Pancreas (tissue), 10 donors: Measurements from ENCODE around the gene SLC39A11. TPM values are rescaled to one million over a fixed set of nuclear protein-coding genes. Genes with fewer than 3 reads are reported as not detected.

ENCODE experiments used
- ATAC-seq, 4 donors: fragments of 200-7000 bp; cut with Tn5 transposase; one replicate each; pipeline versions ENCODE4 v1.8.0 to v1.9.1; 2020; ENCODE audit warnings: mild to moderate bottlenecking in 4 of 4, moderate library complexity in 4 of 4
- DNase-seq, 6 donors: peaks; one replicate each; pipeline ENCODE4 v3.0.0-alpha.2; 2020
- FAIRE-seq: peaks from 2 replicates; lab custom pipeline; 2012; peaks lifted over from hg19 to GRCh38; lab: Jason Lieb, UNC
- H3K27ac ChIP-seq, 4 donors: fragments of 200-600 bp; sonication (generic); 1 replicate in 3 of 4; 2 replicates in 1 of 4; pipeline versions ENCODE4 v1.5.0 to v1.8.0; 2020
- H3K27me3 ChIP-seq, 4 donors: fragments of 200-600 bp; one replicate each; pipeline ENCODE4 v1.8.0; 2021
- H3K36me3 ChIP-seq, 3 donors: fragments of 200-600 bp; sonication (generic) in 1 of 3; one replicate each; pipeline versions ENCODE4 v1.5.0 to v1.8.0; 2020 to 2021
- H3K4me1 ChIP-seq, 3 donors: fragments of 200-600 bp; one replicate each; pipeline ENCODE4 v1.8.0; 2021
- H3K4me3 ChIP-seq, 4 donors: fragments of 200-600 bp; sonication (generic) in 2 of 4; one replicate each; pipeline versions ENCODE4 v1.5.0 to v1.8.0; 2020 to 2021
- H3K9me3 ChIP-seq, 4 donors: fragments of 200-600 bp; one replicate each; pipeline ENCODE4 v1.8.0; 2021
- CTCF ChIP-seq, 4 donors: fragments of 200-600 bp; sonication (generic) in 3 of 4; IDR thresholded peaks; one replicate each; pipeline versions ENCODE4 v1.5.0 to v1.8.0; 2021; ENCODE audit warnings: antibody characterized with exemption in 4 of 4
- WGBS, 2 donors: extraction: QIAGEN DNeasy Blood & Tissue Kit; methylation state at CpG; one replicate each; pipeline ENCODE4 v1.1.7; 2013; 5-methylcytosine and 5-hydroxymethylcytosine counted together
- intact Hi-C, 3 donors: fragments of 100-400 bp; cut with DNase I; formaldehyde crosslinking; loops; one replicate each; pipeline versions ENCODE4 v1.11.1 to v1.14.2; 2022
- polyA plus RNA-seq, 2 donors: library from polyadenylated mRNA; stranded (reverse); fragments of 200-250 nt; gene quantifications; one replicate each; pipeline ENCODE4 v1.2.3, GENCODE V29; 2013
- total RNA-seq, 6 donors: library from RNA; stranded (reverse); fragmentation: NEBNext Ultra II Directional in 4 of 6; extraction: Animal tissue kit (Norgen Biotek cat#: 25700) in 4 of 6; gene quantifications; one replicate each; pipeline versions ENCODE4 v1.2.1 to v1.2.4, GENCODE V29; 2021 to 2023
- donor health status: healthy with polysubstance abuse.
- donor health status: DM: no; HTN: no; CAD: no; lungs with moderate emphysema.
- donor health status: DM: no; HTN: no; CAD: no.
- donor health status: control.
- donor health status: control.
- donor health status: Bipolar disorder and iron deficiency.
- donor health status: DM: yes; HTN: yes; CAD: no.
- donor health status: DM: no; HTN: no; CAD: no.
- donor health status: DM: no; HTN: no; CAD: no.
- donor health status: DM: yes; HTN: yes; CAD: no.

The SLC39A11 gene
- total and polyA plus RNA-seq, 8 donors, result 7.9 to 32.9 (median 19.9) TPM

DNA sequence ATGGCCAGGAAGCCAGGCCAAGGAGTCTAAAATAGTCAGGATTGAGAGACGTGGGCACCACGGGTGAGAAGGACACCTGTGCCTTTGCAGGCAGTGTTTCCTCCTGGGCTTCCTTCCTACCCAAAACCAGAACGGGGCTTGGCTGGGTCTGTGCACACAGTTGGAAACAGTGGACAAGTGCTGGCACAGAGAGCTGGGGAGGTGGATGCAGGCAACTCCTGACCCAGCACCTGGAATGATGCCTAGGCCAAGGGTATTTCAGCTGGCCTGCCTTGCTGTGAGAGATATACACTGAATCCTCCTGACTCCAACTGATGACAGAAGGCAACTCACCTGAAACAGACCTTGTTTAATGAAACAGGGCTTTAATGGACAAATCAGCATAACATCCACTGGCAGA is 186.2 kb downstream of the SLC39A11 start:
- H3K27ac ChIP-seq, result no peak overlapping the region
- H3K36me3 ChIP-seq, result no peaks in the 10 kb centered on the region
- DNase-seq (no peak), ATAC-seq (no peak), FAIRE-seq (no peak)
- TF ChIP-seq CTCF (IDR thresholded peaks at IDR 0.05), result no peak
- no peak overlapping the region for H3K4me3 ChIP-seq
- H3K4me1 ChIP-seq, result no peaks in the 10 kb centered on the region
- intact Hi-C loops, result no loop called here
- WGBS, 2 donors, result 66 to 85% methylated on average over 3 of the region's 3 CpGs
- no peaks in the 10 kb centered on the region for H3K9me3 ChIP-seq
- no peaks in the 10 kb centered on the region for H3K27me3 ChIP-seq

DNA sequence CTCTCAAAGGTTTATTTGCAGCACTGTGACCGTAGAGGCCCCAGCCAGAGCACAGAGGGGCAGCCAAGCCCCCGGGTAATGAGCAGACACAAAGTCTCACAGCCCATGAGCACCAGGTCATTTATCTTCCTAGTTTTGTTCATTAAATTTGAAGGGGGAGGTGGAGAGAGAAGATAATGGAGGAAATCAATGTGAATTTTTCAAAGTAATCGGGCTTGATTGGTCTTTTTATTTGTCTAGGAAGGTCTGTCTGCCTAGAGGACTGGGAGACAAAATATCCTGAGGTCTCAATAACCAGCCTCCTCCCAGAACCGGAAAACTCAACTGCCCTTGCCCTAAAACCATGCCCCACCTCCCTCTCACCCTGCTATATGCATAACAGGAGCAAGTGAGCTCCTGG is 189.0 kb downstream of the SLC39A11 start:
- DNase-seq (no peak), FAIRE-seq (no peak), ATAC-seq (no peak)
- intact Hi-C loops, result no loop called here
- H3K4me3 ChIP-seq, result no peak overlapping the region
- no peaks in the 10 kb centered on the region for H3K36me3 ChIP-seq
- 58 to 63% methylated on average over 4 of the region's 4 CpGs for WGBS, 2 donors
- no peak overlapping the region for H3K27ac ChIP-seq
- H3K27me3 ChIP-seq, result no peaks in the 10 kb centered on the region
- H3K9me3 ChIP-seq, result no peaks in the 10 kb centered on the region
- no peak for TF ChIP-seq CTCF (IDR thresholded peaks at IDR 0.05)
- no peaks in the 10 kb centered on the region for H3K4me1 ChIP-seq

GRCh38 chr17:72901657-72902056 is 190.8 kb downstream of the SLC39A11 start:
- H3K4me3 ChIP-seq, result no peak overlapping the region
- no peak for TF ChIP-seq CTCF (IDR thresholded peaks at IDR 0.05)
- FAIRE-seq, result no peak
- no peaks in the 10 kb centered on the region for H3K27me3 ChIP-seq
- no peaks in the 10 kb centered on the region for H3K4me1 ChIP-seq
- H3K36me3 ChIP-seq, result no peaks in the 10 kb centered on the region
- H3K9me3 ChIP-seq, result no peaks in the 10 kb centered on the region
- H3K27ac ChIP-seq, result no peak overlapping the region
- intact Hi-C loops, result no loop called here
- no peak for ATAC-seq
- 98 to 100% methylated on average over 3 of the region's 3 CpGs for WGBS, 2 donors
- no peak for DNase-seq

DNA sequence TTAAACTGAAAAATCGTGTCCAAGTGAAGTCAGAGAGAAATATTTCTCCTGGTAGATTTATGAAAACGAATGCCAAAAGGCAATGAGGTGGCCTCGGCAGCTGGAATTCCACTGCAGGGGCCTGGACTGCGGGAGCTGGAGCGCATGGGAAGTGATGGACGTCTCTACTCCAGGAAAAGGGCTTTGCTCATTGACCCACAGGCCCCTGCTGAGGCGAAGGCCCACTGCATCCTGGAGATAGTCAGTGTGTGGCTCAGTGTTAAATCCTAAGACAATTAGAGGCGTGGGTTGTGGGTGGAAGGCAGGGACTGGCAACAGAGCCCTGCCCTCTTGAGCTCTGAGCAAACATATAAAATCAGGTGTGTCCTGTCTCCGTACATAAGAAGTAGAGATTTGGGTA is 191.4 kb downstream of the SLC39A11 start:
- no peak overlapping the region for H3K4me3 ChIP-seq
- H3K36me3 ChIP-seq, result no peaks in the 10 kb centered on the region
- H3K27ac ChIP-seq, result no peak overlapping the region
- no peaks in the 10 kb centered on the region for H3K9me3 ChIP-seq
- no peak for DNase-seq
- FAIRE-seq, result no peak
- no peaks in the 10 kb centered on the region for H3K4me1 ChIP-seq
- no peaks in the 10 kb centered on the region for H3K27me3 ChIP-seq
- no peak for ATAC-seq
- WGBS, 2 donors, result 77% methylated on average over 9 of the region's 9 CpGs
- intact Hi-C loops, result no loop called here
- TF ChIP-seq CTCF (IDR thresholded peaks at IDR 0.05), result no peak

GRCh38 chr17:72900654-72900971 is 191.9 kb downstream of the SLC39A11 start:
- Histone ChIP-seq H3K27ac (no peak overlapping the region), H3K9me3 (no peaks in the 10 kb centered on the region), H3K36me3 (no peaks in the 10 kb centered on the region), H3K27me3 (no peaks in the 10 kb centered on the region), H3K4me1 (no peaks in the 10 kb centered on the region), H3K4me3 (no peak overlapping the region)
- TF ChIP-seq CTCF (IDR thresholded peaks at IDR 0.05), result no peak
- FAIRE-seq (no peak), DNase-seq (no peak), ATAC-seq (no peak)
- intact Hi-C loops, result no loop called here
- WGBS, 2 donors, result 74 to 82% methylated on average over 6 of the region's 6 CpGs
